ENCODE measurements around the gene WDR62. TPM values are rescaled to one million over a fixed set of nuclear protein-coding genes. Genes with fewer than 3 reads are reported as not detected.

WDR62 gene
- total and polyA plus RNA-seq, 5 experiments from 2014 or later: 0.13 to 2.5 (median 1.1) TPM; not detected in 1

GRCh38 chr19:36046443-36047050 lies 8.2 kb upstream of the WDR62 start:
- Mint-ChIP-seq H3K4me1 (peaks cover 4 to 19% (median 11%) of the 10 kb centered on the region in 4 donors), H3K4me3 (no peak overlapping the region)
- POLR2A ChIA-PET: no interaction called here

GRCh38 chr19:36047835-36048234 lies 6.9 kb upstream of the WDR62 start:
- peaks cover 0 to 6% (median 6%) of the 10 kb centered on the region in 3 donors for H3K36me3 Mint-ChIP-seq
- DNase-seq (no peak), ATAC-seq (no peak)
- peaks cover 9 to 21% (median 15%) of the 10 kb centered on the region in 4 donors for H3K4me1 Mint-ChIP-seq
- POLR2A ChIA-PET: no interaction called here
- no peaks in the 10 kb centered on the region for H3K27me3 Mint-ChIP-seq
- no peaks in the 10 kb centered on the region for H3K9me3 Mint-ChIP-seq
- H3K27ac Mint-ChIP-seq: no peak overlapping the region
- H3K4me3 Mint-ChIP-seq: no peak overlapping the region

More at GRCh38 chr19:36046443-36047050, 8.2 kb upstream of the WDR62 start:
- Mint-ChIP-seq H3K27ac (peak overlapping the region in 2 of 10 donors; percentile 10 to 14), H3K36me3 (peaks cover 0 to 10% (median 6%) of the 10 kb centered on the region in 3 donors), H3K9me3 (no peaks in the 10 kb centered on the region), H3K27me3 (no peaks in the 10 kb centered on the region)
- no peak for ATAC-seq
- DNase-seq: no peak

DNA sequence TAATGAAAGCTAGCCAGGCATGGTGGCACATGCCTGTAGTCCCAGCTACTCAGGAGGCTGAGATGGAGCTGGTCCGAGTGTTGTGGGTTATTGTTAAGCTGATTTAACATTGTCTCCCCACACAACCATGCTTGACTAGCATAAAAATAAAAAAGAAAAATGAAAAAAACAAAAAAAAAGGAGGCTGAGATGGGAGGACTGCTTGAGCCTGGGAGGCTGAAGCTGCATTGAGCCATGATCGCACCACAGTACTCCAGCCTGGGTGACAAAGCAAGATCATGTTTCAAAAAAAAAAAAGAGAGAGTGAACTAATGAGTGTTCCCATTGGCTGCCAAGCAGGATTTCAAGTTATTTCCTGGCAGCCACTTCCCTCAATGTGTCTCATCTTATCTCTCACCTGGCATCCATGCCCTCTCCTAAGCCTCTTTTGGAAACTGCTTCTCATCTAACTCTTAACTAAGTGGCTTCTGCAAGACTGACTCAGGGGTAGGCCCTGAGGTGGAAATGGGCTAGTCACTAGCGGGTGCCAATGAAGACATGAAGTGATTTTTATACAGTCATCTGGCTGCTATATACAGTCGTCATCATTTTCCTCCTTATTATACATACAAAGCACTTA lies 5.5 kb upstream of the WDR62 start:
- DNase-seq (no peak), ATAC-seq (no peak)
- H3K4me1 Mint-ChIP-seq: peaks cover 11 to 29% (median 24%) of the 10 kb centered on the region in 4 donors
- peak overlapping the region in 1 of 10 donors; percentile 55 for H3K27ac Mint-ChIP-seq
- H3K9me3 Mint-ChIP-seq: no peaks in the 10 kb centered on the region
- H3K4me3 Mint-ChIP-seq: peak overlapping the region in 1 of 10 donors; percentile 41
- peaks cover 0 to 6% (median 4%) of the 10 kb centered on the region in 3 donors for H3K36me3 Mint-ChIP-seq
- POLR2A ChIA-PET: interaction anchor here (0.8 kb wide), 1 partner anchor 165 kb away, joined by 6 read pairs; no protein-coding TSS in a partner anchor
- no peaks in the 10 kb centered on the region for H3K27me3 Mint-ChIP-seq

DNA sequence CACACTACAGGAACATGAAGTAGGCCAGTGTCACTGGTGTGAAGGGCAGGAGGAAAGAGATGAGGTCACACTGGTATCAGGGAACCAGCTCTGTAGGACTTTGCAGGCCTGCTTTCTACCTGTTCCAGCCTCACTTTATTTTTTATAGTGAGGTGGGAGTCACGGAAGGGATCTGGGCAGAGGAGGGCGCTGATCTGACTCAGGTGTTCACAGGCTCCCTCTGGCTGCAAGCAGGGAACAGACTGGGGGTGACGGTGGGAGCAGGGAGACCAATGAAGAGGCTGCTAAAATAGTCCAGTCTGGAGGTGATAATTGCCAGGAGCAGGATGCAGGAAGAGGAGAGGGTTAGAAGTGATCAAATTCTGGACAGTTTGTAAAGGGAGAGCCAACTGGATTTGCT lies 3.5 kb upstream of the WDR62 start:
- Mint-ChIP-seq H3K27me3 (no peaks in the 10 kb centered on the region), H3K9me3 (no peaks in the 10 kb centered on the region), H3K4me3 (peak overlapping the region in 6 of 10 donors; percentile 3 to 80 (median 25)), H3K4me1 (peaks cover 14 to 34% (median 29%) of the 10 kb centered on the region in 4 donors), H3K27ac (peak overlapping the region in 9 of 10 donors; percentile 0 to 80 (median 19)), H3K36me3 (peaks cover 0 to 3% (median 0%) of the 10 kb centered on the region in 3 donors)
- POLR2A ChIA-PET: no interaction called here
- ATAC-seq (no peak), DNase-seq (no peak)

- ATAC-seq (no peak), DNase-seq (no peak)
- Mint-ChIP-seq H3K4me3 (peak overlapping the region in 7 of 10 donors; percentile 3 to 80 (median 22)), H3K27ac (peak overlapping the region in 7 of 10 donors; percentile 0 to 80 (median 36)), H3K36me3 (peaks cover 0 to 3% (median 0%) of the 10 kb centered on the region in 3 donors), H3K9me3 (no peaks in the 10 kb centered on the region), H3K27me3 (no peaks in the 10 kb centered on the region), H3K4me1 (peaks cover 13 to 33% (median 28%) of the 10 kb centered on the region in 4 donors)
- POLR2A ChIA-PET: no interaction called here
Measured at GRCh38 chr19:36051637-36052036, 3.1 kb upstream of the WDR62 start.

DNA sequence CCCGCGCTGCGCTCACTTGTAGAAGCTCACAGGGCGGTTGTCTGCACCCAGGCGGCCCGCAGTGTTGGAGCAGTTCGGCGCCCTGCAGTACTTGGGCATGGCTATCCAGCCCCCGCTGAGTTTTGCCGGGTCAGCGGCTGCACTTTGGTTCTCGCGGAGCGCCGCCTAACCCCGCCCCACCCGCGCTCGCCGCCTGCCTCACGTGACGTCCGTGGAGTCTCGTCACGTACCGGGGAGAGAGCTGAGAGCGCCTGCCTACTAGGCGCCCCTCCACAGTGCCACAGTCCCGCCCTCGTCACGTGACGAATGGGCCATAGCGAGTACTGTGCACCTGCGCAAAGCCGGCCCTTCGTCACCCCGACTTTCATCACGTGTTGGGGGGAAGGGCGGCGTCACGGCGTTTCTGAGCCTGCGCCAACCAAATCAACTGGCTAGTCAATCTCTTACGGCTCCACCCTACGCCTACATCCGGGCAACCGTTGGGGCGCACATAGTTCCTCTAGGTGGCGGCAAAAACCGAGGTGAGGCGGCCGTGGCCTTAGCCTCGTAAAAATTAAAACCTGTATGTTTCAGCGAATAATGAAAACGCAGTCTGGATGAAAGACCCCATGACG lies 471 bp upstream of the WDR62 start, which contains the start of gene THAP8:
Gene THAP8, minus strand, starts transcription at position 167 of the 614 bp plus-strand sequence. Its CDS starts 68 bp downstream, at position 99.
- H3K4me3 Mint-ChIP-seq: peak within 1 kb of the TSS; percentile 95 to 100 (median 98)
- ATAC-seq: peak; percentile 83 to 85
- no peaks in the 10 kb centered on the region for H3K9me3 Mint-ChIP-seq
- DNase-seq: peak; percentile 97 to 100 (median 100)
- POLR2A ChIA-PET: interaction anchor here (0.5 to 2.5 kb wide), 12 partner anchors 19 to 1951 kb away, joined by 3 to 22 read pairs (median 4); partner anchors contain the start of genes ALKBH6, CAPNS1, POLR2I and SDHAF1
- H3K4me1 Mint-ChIP-seq: peaks cover 13 to 33% (median 28%) of the 10 kb centered on the region in 4 donors
- H3K27ac Mint-ChIP-seq: peak within 1 kb of the TSS; percentile 92 to 99 (median 98)
- no peaks in the 10 kb centered on the region for H3K36me3 Mint-ChIP-seq
- no peaks in the 10 kb centered on the region for H3K27me3 Mint-ChIP-seq

- Mint-ChIP-seq H3K4me1 (peaks cover 7 to 14% (median 8%) of the 10 kb centered on the region in 4 donors), H3K27ac (peak overlapping the region in 1 of 10 donors; percentile 10), H3K36me3 (no peaks in the 10 kb centered on the region), H3K27me3 (no peaks in the 10 kb centered on the region), H3K4me3 (peak overlapping the region in 1 of 10 donors; percentile 50), H3K9me3 (no peaks in the 10 kb centered on the region)
- POLR2A ChIA-PET: no interaction called here
- DNase-seq (no peak), ATAC-seq (no peak)
Measured at GRCh38 chr19:36058481-36059179, 3.9 kb downstream of the WDR62 start.

DNA sequence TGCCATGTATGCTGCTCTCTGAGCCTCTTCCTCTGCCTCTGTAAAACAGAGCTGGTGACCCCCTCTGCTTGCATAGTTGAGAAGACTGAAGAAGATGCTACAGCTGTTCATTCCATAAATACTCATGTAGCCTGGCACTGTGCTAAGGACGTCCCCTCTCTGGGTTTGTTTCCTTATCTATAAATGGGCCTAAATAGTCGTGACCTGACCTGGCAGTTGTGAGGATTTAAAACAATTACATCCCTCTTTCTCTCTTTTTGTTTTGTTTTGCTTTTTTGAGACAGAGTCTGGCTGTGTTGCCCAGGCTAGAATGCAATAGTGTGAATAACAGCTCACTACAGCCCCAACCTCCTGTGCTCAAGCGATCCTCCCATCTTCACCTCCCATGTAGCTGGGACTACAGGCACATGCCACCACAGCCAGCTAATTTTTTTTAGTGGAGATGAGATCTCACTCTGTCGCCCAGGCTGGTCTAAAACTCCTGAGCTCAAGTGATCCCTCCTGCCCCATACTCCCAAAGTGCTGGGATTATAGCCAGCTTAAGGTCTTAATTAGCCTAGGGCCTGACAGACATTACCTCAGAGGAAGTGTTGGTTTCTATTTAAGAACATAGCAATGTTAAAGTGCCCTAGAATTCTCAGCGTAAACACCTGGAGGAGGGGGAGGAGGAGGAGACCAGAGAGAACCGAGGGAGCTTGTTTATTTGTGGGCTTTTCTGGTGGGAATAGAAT lies 4.6 kb downstream of the WDR62 start:
- peaks cover 5 to 9% (median 6%) of the 10 kb centered on the region in 4 donors for H3K4me1 Mint-ChIP-seq
- H3K27me3 Mint-ChIP-seq: no peaks in the 10 kb centered on the region
- H3K9me3 Mint-ChIP-seq: no peaks in the 10 kb centered on the region
- no peaks in the 10 kb centered on the region for H3K36me3 Mint-ChIP-seq
- no peak for ATAC-seq
- POLR2A ChIA-PET: no interaction called here
- no peak overlapping the region for H3K4me3 Mint-ChIP-seq
- DNase-seq: no peak
- no peak overlapping the region for H3K27ac Mint-ChIP-seq

- H3K9me3 Mint-ChIP-seq: no peaks in the 10 kb centered on the region
- ATAC-seq: no peak
- H3K27ac Mint-ChIP-seq: no peak overlapping the region
- POLR2A ChIA-PET: no interaction called here
- DNase-seq: no peak
- no peaks in the 10 kb centered on the region for H3K27me3 Mint-ChIP-seq
- peaks cover 2 to 3% (median 2%) of the 10 kb centered on the region in 4 donors for H3K4me1 Mint-ChIP-seq
- H3K36me3 Mint-ChIP-seq: no peaks in the 10 kb centered on the region
- H3K4me3 Mint-ChIP-seq: no peak overlapping the region
Measured at GRCh38 chr19:36060430-36060829, 5.7 kb downstream of the WDR62 start.

DNA sequence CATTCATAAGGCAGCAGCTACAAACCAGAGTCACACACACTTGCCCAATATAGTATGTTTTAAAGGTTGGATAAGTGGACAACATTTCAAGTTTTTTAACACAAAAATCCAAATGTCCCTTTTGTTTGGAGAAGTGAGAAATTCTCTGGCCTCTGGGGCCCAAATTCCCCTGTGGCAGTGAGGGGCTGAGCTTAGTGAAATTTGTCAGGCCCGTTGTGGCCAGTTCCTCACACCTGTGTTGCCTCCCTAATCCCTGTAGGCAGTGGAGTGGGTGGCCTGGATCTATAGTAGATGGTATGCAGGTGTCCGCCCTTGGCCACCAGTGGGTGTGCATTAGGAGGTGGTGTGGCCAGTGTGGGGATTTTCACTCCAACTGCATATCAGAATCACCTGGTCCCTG lies 6.7 kb downstream of the WDR62 start:
- ATAC-seq (no peak), DNase-seq (no peak)
- H3K36me3 Mint-ChIP-seq: no peaks in the 10 kb centered on the region
- no peaks in the 10 kb centered on the region for H3K4me1 Mint-ChIP-seq
- POLR2A ChIA-PET: interaction anchor here (0.5 to 1.0 kb wide), 2 partner anchors 9 to 116 kb away, joined by 3 to 4 read pairs; no protein-coding TSS in a partner anchor
- no peak overlapping the region for H3K4me3 Mint-ChIP-seq
- H3K27me3 Mint-ChIP-seq: no peaks in the 10 kb centered on the region
- H3K27ac Mint-ChIP-seq: no peak overlapping the region
- no peaks in the 10 kb centered on the region for H3K9me3 Mint-ChIP-seq

- POLR2A ChIA-PET: no interaction called here
- Mint-ChIP-seq H3K4me3 (no peak overlapping the region), H3K36me3 (peaks cover 0 to 3% (median 0%) of the 10 kb centered on the region in 3 donors), H3K27ac (no peak overlapping the region), H3K4me1 (no peaks in the 10 kb centered on the region), H3K9me3 (no peaks in the 10 kb centered on the region), H3K27me3 (no peaks in the 10 kb centered on the region)
- DNase-seq: no peak
- ATAC-seq: no peak
Measured at GRCh38 chr19:36064826-36065225, 10.1 kb downstream of the WDR62 start.

DNA sequence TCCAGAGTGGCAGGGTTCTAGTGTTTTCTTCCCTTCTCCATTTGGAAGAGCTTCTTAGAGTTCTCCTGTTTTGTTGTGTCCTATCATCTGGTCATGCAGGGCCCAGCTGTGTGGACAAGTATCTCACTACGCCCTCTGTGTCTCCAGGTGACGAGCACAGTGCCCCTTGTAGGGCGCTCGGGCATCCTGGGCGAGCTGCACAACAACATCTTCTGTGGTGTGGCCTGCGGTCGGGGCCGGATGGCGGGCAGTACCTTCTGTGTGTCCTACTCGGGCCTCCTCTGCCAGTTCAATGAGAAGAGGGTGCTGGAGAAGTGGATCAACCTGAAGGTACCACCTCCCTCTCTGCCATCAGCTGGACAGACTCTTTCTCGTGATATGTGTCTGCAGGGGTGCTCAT lies 13.0 kb downstream of the WDR62 start:
- H3K27me3 Mint-ChIP-seq: no peaks in the 10 kb centered on the region
- no peaks in the 10 kb centered on the region for H3K4me1 Mint-ChIP-seq
- no peaks in the 10 kb centered on the region for H3K9me3 Mint-ChIP-seq
- POLR2A ChIA-PET: no interaction called here
- H3K27ac Mint-ChIP-seq: no peak overlapping the region
- peaks cover 0 to 7% (median 0%) of the 10 kb centered on the region in 3 donors for H3K36me3 Mint-ChIP-seq
- no peak for ATAC-seq
- H3K4me3 Mint-ChIP-seq: no peak overlapping the region
- DNase-seq: no peak

Measured in naive thymus-derived CD8-positive, alpha-beta T cell (primary cell).